DND-41 (cell line): ENCODE results near the gene OTC.

Source experiments
- CTCF ChIP-seq: IDR thresholded peaks from 2 replicates; pipeline ENCODE4 v1.5.1; 2012; ENCODE audit warnings: borderline replicate concordance, low read length, moderate library complexity, mild to moderate bottlenecking; ENCODE audit not compliant: poor library complexity, severe bottlenecking; ENCODE audit errors: extremely low read depth
- EZH2 ChIP-seq: IDR thresholded peaks from 3 replicates; pipeline ENCODE4 v1.6.1; 2012; ENCODE audit warnings: borderline replicate concordance, low read depth, mild to moderate bottlenecking, moderate library complexity, low read length, inconsistent platforms; ENCODE audit not compliant: severe bottlenecking

GRCh38 chrX:38341442-38341841, 11.0 kb upstream of the OTC start:
- TF ChIP-seq CTCF (no peak), EZH2 (no peak)
